GM19395 (cell line): ENCODE measurements around the gene PTPA.
"Not testable (repeated sequence)": the region's sequence is repeated elsewhere in the genome, so short reads cannot be mapped to it uniquely, and the experiment has no call there.

Source experiments
- ATAC-seq: cut with Tn5 transposase; IDR thresholded peaks from one replicate; pipeline ENCODE4 v1.9.1; 2021; ENCODE audit warnings: mild to moderate bottlenecking, moderate library complexity; ENCODE audit not compliant: unreplicated experiment

PTPA gene

DNA sequence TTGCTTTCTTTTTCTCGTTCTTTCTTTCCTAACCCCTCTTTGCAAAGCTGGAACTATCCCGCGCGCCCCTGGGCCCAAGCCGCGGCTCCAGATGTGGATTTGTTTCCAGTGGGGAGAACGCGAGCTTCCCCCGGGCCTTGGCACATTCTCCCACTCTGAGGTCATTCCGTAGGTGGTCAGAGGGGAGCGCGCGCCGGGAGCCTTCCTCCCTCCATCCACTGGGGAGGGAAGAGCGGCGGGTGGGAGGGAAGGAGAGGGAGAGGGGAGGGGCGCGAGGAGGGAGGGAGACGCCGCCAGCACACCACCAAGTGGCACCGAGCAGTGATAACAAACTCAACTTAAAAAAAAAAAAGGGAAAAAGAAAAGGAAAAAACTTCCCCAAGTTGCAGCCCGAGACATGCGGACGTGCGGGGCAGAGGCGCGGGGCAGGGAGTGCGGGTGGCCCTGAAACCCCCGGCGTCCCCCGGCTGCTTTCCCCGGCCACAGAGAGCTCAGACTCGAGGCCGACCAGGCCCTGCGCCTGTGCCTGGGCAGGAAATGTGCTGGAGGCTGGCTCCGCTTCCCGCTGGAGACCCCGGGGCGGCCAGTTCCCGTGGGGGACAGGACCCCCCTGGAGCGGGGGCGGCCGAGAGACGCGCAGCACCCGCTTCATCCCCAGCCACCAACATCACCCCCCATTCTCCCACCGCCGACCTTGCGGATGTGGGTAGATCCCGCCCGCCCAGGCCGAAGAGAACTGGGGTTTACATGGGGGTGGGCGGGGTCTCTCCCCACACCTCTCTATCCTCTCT lies 63.7 kb downstream of the PTPA start:
- no peak for ATAC-seq

DNA sequence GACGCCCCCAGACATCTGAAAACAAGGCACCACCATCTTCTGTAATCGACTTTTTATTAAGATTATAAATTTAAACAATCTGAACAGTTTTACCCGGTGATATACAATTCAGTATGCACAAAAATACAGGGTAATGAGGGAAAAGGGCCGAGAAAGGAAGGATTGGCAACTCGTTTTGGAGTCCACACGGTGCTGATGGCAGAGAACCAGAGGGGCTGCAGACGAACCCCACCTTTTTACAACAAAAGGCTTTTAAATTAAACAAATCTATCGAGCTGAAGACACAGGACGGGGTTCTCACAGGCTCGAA lies 64.3 kb downstream of the PTPA start:
- no peak for ATAC-seq

- ATAC-seq = no peak
Observed at GRCh38 chr9:129175825-129176633, 64.8 kb downstream of the PTPA start.

- no peak for ATAC-seq
Observed at GRCh38 chr9:129176701-129177442, 65.7 kb downstream of the PTPA start.

DNA sequence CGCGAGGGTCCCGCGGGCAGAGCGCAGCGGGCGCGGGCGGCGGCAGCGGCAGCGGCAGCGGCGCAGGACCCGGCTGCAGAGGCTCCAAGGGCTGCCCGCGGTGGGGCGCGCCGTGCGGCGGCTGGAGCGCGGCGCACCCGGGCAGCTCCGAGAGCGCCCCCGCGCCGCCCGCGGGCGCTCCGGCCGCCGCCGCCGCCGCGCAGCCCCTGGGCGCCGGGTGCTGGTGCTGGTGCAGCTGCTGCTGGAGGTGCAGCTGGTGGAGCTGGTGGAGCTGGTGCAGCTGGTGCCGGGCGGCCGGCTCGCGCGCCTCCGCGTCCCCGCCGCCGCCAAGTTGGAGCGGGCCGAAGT lies 66.2 kb downstream of the PTPA start:
- peak; percentile 12 for ATAC-seq

DNA sequence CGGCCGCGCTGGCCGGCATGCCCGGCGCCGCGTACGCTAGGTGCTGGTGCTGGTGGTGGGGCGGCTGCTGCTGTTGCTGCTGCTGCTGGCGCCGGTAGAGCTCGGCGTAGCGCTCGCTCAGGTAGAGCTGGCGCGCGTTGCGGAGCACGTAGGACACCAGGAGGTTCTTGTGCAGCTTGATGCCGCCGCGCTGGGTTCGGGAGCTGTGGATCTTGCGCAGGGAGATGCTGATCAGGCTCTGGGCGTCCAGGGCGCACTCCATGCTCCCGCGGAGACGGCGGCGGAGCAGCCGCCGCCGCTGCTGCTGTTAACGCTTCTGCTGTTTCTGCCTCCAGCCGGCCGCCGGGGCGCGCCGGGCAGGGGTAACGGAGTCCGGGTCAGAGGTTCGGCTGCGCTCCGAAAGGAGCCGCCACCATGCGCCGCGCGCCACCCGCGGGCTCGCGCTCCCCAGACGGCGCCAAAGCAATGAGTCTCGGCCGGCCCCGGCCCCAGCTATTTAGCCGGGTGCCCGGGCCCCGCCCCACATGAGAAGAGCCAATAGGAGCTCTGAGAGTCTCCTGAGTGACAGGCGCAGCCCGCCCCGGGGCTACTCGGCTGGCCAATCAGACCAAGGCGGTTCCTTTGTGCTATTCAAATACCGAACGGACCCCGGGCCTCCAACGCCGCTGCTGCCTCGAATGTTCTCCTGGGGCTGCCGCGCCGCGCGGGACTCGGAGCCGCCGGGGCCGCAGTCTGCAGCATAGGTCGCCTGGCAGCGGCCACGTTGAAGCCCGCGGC lies 66.8 kb downstream of the PTPA start, which contains the start of gene IER5L:
TSS of gene IER5L (minus strand) at position 471 of the 777 bp plus-strand sequence. CDS start at position 262, 209 bp downstream.
- peak; percentile 80 for ATAC-seq

DNA sequence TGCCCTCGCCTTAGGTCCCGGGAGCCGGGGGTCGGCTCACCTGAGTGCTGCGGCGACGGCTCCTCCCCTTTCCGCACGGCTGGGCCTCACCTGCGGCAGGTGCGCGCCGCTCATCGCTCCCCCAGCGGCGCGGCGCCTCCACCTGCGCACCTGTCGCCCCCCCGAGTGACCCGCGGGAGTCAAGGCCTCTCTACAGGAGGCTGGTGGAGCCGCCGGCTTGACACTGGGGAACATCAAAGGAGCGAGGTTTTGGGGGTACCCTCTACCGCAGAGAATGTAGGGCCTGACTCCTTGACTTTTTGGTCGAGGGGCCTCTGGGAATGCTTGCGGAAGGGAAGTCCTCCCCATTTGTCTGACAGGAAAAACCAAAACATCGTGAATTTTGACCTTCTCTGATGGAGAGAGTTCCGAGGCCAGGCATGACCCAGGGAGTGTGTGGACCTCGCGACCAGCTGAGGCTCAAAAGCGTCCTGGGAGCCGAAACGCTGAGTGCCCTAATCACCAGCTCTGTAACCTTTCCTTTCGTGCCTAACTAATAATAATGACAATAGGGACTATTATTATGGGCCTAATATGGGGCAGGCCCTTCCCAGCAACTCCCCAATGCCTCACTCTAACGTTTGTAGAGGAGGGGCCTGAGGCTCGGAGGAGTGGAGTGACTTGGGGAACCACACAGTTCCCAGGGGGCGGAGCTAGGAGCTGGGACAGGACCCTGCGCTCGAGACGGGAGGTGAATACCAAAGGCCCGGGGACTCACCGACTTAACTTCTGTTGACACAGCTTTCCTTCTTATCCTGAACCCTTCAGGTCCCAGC lies 67.6 kb downstream of the PTPA start:
- ATAC-seq = no peak

DNA sequence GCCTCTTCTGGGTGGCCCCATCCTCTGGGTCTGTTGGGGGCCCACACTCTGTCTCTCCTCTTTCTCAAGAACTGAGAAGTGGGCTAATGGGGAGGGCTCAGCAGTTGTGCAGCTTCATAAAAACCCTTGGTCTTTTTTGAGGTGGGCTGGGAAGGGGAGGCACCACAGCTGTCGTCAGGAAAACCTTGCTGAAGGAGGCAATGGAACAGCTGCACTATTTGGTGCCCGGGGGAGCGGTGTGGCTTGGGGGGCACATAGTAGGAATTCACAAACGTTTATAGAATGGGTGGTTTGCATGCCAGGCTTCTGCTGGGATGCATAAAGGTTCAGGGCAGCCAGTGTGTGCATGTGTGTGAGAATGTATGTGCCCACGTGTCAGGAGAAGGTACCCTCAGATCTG lies 70.0 kb downstream of the PTPA start:
- no peak for ATAC-seq

- no peak for ATAC-seq
Observed at GRCh38 chr9:129182122-129182521, 70.9 kb downstream of the PTPA start.

DNA sequence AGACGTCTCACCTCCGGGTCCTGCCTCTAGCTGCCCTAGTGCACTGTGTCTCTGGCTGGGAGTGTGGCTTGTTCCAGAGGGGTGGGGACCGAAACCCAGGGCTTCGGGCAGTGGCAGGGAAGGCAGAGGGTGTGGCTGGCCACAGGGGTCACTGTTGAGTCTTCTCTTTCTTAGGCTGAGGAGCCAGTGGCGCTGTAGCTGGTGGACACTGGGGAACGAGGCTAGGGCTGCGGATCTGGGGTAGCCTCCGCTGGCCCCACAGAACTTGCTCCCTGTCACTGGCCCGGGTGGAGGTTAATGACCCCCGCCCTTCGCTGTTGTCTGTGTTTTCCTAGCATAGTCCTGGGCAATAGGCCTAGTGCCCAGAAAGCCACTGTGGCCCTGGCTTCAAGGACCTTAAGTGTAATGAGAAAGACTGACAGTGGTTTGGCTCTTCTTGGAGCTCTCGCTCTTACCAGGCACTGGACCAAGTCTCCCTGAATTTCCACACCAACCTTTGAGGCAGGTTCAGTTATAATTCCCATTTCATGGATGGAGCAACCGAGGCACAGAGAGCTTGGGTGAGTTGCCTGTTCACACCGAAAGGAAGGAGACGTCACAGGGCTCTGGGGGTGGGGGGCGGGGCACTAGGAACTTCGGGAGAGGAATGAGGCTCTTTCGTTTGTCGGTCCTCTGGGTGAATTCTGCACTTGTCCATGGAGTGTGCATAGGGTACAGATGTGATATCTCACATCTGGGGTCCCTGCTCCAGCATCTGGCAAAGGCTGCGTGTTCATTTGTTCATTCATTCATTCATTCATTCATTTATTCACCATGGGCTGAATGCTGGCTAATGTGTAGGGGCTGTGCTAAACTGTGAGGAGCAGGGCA lies 71.6 kb downstream of the PTPA start:
- no peak for ATAC-seq

- no peak for ATAC-seq
Observed at GRCh38 chr9:129183495-129184218, 72.4 kb downstream of the PTPA start.

- ATAC-seq = no peak
Observed at GRCh38 chr9:129184219-129184524, 73.0 kb downstream of the PTPA start.

GRCh38 chr9:129184596-129185122 lies 73.4 kb downstream of the PTPA start:
- no peak for ATAC-seq

DNA sequence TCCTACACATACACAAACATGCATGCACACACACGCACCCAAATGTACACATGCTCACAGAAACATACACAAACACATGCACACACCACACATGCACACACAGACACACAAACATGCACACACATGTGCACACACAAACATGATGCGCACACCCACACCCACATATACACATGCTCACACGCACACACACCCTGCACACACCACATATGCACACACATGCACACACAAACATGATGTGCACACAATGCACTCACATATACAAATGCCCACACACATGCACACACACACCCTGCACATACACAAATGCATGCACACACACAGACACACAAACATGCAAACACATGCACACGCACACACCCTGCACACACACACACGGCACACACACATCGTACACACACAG lies 74.2 kb downstream of the PTPA start:
- no peak for ATAC-seq

- no peak for ATAC-seq
Observed at GRCh38 chr9:129185991-129186390, 74.8 kb downstream of the PTPA start.

GRCh38 chr9:129187042-129187441 lies 75.8 kb downstream of the PTPA start:
- no peak for ATAC-seq

- ATAC-seq = not testable (repeated sequence)
Observed at GRCh38 chr9:129189971-129190370, 78.8 kb downstream of the PTPA start.

GRCh38 chr9:129191234-129191633 lies 80.0 kb downstream of the PTPA start:
- ATAC-seq = no peak
